SK-N-MC (cell line): Measurements from ENCODE around the gene FBRS.

Experiments
- EZH2 ChIP-seq: fragments of 200-600 bp; sonication (generic); IDR thresholded peaks from one replicate; pipeline ENCODE4 v1.6.1; 2017; ENCODE audit warnings: antibody characterized with exemption
- FOXP2 ChIP-seq: optimal IDR thresholded peaks from 2 replicates; pipeline ENCODE3; 2011; ENCODE audit warnings: mild to moderate bottlenecking, moderate library complexity; ENCODE audit not compliant: insufficient read depth; ENCODE audit errors: extremely low read length, control extremely low read depth
- POLR2AphosphoS5 ChIP-seq: IDR thresholded peaks from 2 replicates; pipeline ENCODE4 v1.6.1; 2012; ENCODE audit warnings: mild to moderate bottlenecking, low read depth, low read length, borderline replicate concordance

GRCh38 chr16:30626236-30626635 is 32.0 kb upstream of the FBRS start:
- no peak for TF ChIP-seq EZH2
- TF ChIP-seq POLR2AphosphoS5, result no peak
- TF ChIP-seq FOXP2, result no peak
